HG03457 (cell line): ENCODE results near the gene FLNB.

Source experiments
- ATAC-seq: cut with Tn5 transposase; IDR thresholded peaks from one replicate; pipeline ENCODE4 v1.9.1; 2021; ENCODE audit warnings: moderate number of reproducible peaks; ENCODE audit not compliant: unreplicated experiment

Gene FLNB

GRCh38 chr3:58073301-58074108 lies 65.3 kb downstream of the FLNB start:
- no peak for ATAC-seq

- no peak for ATAC-seq
These were observed 66.0 kb downstream of the FLNB start for GRCh38 chr3:58074116-58074715.

- no peak for ATAC-seq
These were observed 66.8 kb downstream of the FLNB start for GRCh38 chr3:58074997-58075396.

- no peak for ATAC-seq
These were observed 69.5 kb downstream of the FLNB start for GRCh38 chr3:58077596-58078285.

GRCh38 chr3:58078610-58079009 lies 70.4 kb downstream of the FLNB start:
- ATAC-seq: no peak

GRCh38 chr3:58079773-58080172 lies 71.6 kb downstream of the FLNB start:
- ATAC-seq: no peak

GRCh38 chr3:58082047-58082446 lies 73.8 kb downstream of the FLNB start:
- no peak for ATAC-seq

- no peak for ATAC-seq
These were observed 75.9 kb downstream of the FLNB start for GRCh38 chr3:58084166-58084565.

GRCh38 chr3:58084788-58085543 lies 76.7 kb downstream of the FLNB start:
- no peak for ATAC-seq

- ATAC-seq: no peak
These were observed 77.4 kb downstream of the FLNB start for GRCh38 chr3:58085616-58086015.

GRCh38 chr3:58088501-58088900 lies 80.3 kb downstream of the FLNB start:
- ATAC-seq: no peak

GRCh38 chr3:58090351-58090750 lies 82.1 kb downstream of the FLNB start:
- ATAC-seq: no peak

GRCh38 chr3:58092521-58092920 lies 84.3 kb downstream of the FLNB start:
- no peak for ATAC-seq

GRCh38 chr3:58093574-58094195 lies 85.5 kb downstream of the FLNB start:
- ATAC-seq: no peak

- ATAC-seq: no peak
These were observed 86.4 kb downstream of the FLNB start for GRCh38 chr3:58094657-58095056.

GRCh38 chr3:58095603-58096138 lies 87.4 kb downstream of the FLNB start:
- ATAC-seq: no peak

GRCh38 chr3:58098531-58098930 lies 90.3 kb downstream of the FLNB start:
- no peak for ATAC-seq

- no peak for ATAC-seq
These were observed 91.6 kb downstream of the FLNB start for GRCh38 chr3:58099865-58100264.

- no peak for ATAC-seq
These were observed 93.5 kb downstream of the FLNB start for GRCh38 chr3:58101499-58102389.

- no peak for ATAC-seq
These were observed 94.1 kb downstream of the FLNB start for GRCh38 chr3:58102390-58102750.
